GM23338 (cell line): ENCODE data around the gene RAPGEF4. TPM values are rescaled to one million over a fixed set of nuclear protein-coding genes. Genes with fewer than 3 reads are reported as not detected.

Experiments
- ATAC-seq: fragments of 200-7000 bp; cut with Tn5 transposase; 3 replicates; pipeline ENCODE4 v1.9.1; 2020
- DNase-seq: peaks from one replicate; pipeline ENCODE4 v3.0.0-alpha.2; 2015; ENCODE audit warnings: low spot score
- H2AFZ ChIP-seq: fragments of 200-600 bp; sonication (generic); 2 replicates; pipeline ENCODE4 v1.8.0; 2016; ENCODE audit warnings: antibody characterized with exemption, mild to moderate bottlenecking, moderate library complexity
- H3F3A ChIP-seq: fragments of 200-600 bp; sonication (generic); replicated peaks from 2 replicates; pipeline ENCODE4 v1.8.0; 2017; ENCODE audit warnings: antibody characterized with exemption, mixed run types, low read depth
- H3K27ac ChIP-seq: fragments of 200-600 bp; sonication (generic); 2 replicates; pipeline ENCODE4 v1.6.1; 2016; ENCODE audit warnings: low read depth
- H3K27me3 ChIP-seq: fragments of 200-600 bp; sonication (generic); 2 replicates; pipeline ENCODE4 v1.8.0; 2016; ENCODE audit warnings: mild to moderate bottlenecking, mixed run types, moderate library complexity; ENCODE audit not compliant: insufficient read depth
- H3K36me3 ChIP-seq: fragments of 200-600 bp; sonication (generic); 2 replicates; pipeline ENCODE4 v1.8.0; 2016; ENCODE audit warnings: mild to moderate bottlenecking; ENCODE audit not compliant: insufficient read depth
- H3K4me1 ChIP-seq: fragments of 200-600 bp; sonication (generic); 2 replicates; pipeline ENCODE4 v1.8.0; 2016; ENCODE audit warnings: mild to moderate bottlenecking, moderate library complexity; ENCODE audit not compliant: insufficient read depth
- H3K4me2 ChIP-seq: fragments of 200-600 bp; sonication (generic); 2 replicates; pipeline ENCODE4 v1.7.1; 2017; ENCODE audit warnings: mixed run types
- H3K4me3 ChIP-seq: fragments of 200-600 bp; sonication (generic); 2 replicates; pipeline ENCODE4 v1.6.1; 2016; ENCODE audit warnings: mixed run types
- H3K79me2 ChIP-seq: fragments of 200-600 bp; sonication (generic); replicated peaks from 2 replicates; pipeline ENCODE4 v1.8.0; 2017; ENCODE audit warnings: mild to moderate bottlenecking; ENCODE audit not compliant: insufficient read depth
- H3K9me2 ChIP-seq: fragments of 200-600 bp; sonication (generic); 2 replicates; pipeline ENCODE4 v1.8.0; 2017; ENCODE audit not compliant: insufficient read depth
- H4K20me1 ChIP-seq: fragments of 200-600 bp; sonication (generic); replicated peaks from 2 replicates; pipeline ENCODE4 v1.8.0; 2017; ENCODE audit warnings: mild to moderate bottlenecking; ENCODE audit not compliant: insufficient read depth
- H3K27ac Mint-ChIP-seq: 2 replicates; pipeline ENCODE4 v1.8.0; 2020; ENCODE audit warnings: inconsistent platforms, mild to moderate bottlenecking, moderate library complexity, mixed read lengths
- H3K27me3 Mint-ChIP-seq: 3 replicates; pipeline ENCODE4 v1.8.0; 2022; ENCODE audit warnings: low read depth, mild to moderate bottlenecking, moderate library complexity, mixed read lengths, inconsistent platforms; ENCODE audit not compliant: insufficient read depth, poor library complexity
- H3K36me3 Mint-ChIP-seq: 3 replicates; pipeline ENCODE4 v1.8.0; 2021; ENCODE audit warnings: low read depth, mild to moderate bottlenecking, inconsistent platforms, moderate library complexity, mixed read lengths
- H3K4me1 Mint-ChIP-seq: 3 replicates; pipeline ENCODE4 v1.8.0; 2020; ENCODE audit warnings: mild to moderate bottlenecking, inconsistent platforms, mixed read lengths
- H3K4me3 Mint-ChIP-seq: 3 replicates; pipeline ENCODE4 v1.8.0; 2021; ENCODE audit warnings: moderate library complexity, mild to moderate bottlenecking, inconsistent platforms, mixed read lengths
- H3K9me3 Mint-ChIP-seq: 3 replicates; pipeline ENCODE4 v1.8.0; 2020; ENCODE audit warnings: moderate library complexity, mild to moderate bottlenecking, inconsistent platforms, mixed read lengths
- JUNB ChIP-seq: IDR thresholded peaks from one replicate; pipeline ENCODE4 v1.6.1; 2016; ENCODE audit warnings: antibody characterized with exemption; ENCODE audit not compliant: unreplicated experiment
- polyA plus RNA-seq: library from polyadenylated mRNA; unstranded; fragments of >200 nt; fragmentation: Nextera tagmentation; extraction: Ambion mirVana; gene quantifications from 2 replicates; pipeline ENCODE4 v1.2.1, GENCODE V29; 2016
- total RNA-seq: library from RNA; depleted of rRNA; stranded (reverse); fragments of >200 nt; shearing (Covaris generic); gene quantifications from 2 replicates; pipeline ENCODE4 v1.2.3, GENCODE V29; 2014
- TF ChIP-seq, protein P1 (sequence below): IDR thresholded peaks from one replicate; pipeline ENCODE4 v1.6.1; 2018; ENCODE audit warnings: antibody characterized with exemption; ENCODE audit not compliant: unreplicated experiment
- TF ChIP-seq, protein P2 (sequence below): fragments of 250-450 bp; sonication (Bioruptor Pico); IDR thresholded peaks from 2 replicates; pipeline ENCODE4 v1.5.0; 2020; ENCODE audit warnings: mild to moderate bottlenecking, moderate library complexity
- TF ChIP-seq, protein P3 (sequence below), 2 experiments: fragments of 200-600 bp in 1 of 2; sonication (generic) in 1 of 2; conservative IDR thresholded peaks; 2 replicates each; pipeline versions ENCODE4 v1.5.1 to v1.6.1; 2016 to 2017; ENCODE audit warnings: antibody characterized with exemption in 2 of 2, low read depth in 2 of 2, mild to moderate bottlenecking in 2 of 2, moderate library complexity in 1 of 2
- TF ChIP-seq, protein P4 (sequence below): IDR thresholded peaks from 2 replicates; pipeline ENCODE4 v1.6.1; 2016; ENCODE audit warnings: antibody characterized with exemption

Gene RAPGEF4
- total and polyA plus RNA-seq, 2 experiments from 2014 or later = 1.7 to 4.7 TPM

DNA sequence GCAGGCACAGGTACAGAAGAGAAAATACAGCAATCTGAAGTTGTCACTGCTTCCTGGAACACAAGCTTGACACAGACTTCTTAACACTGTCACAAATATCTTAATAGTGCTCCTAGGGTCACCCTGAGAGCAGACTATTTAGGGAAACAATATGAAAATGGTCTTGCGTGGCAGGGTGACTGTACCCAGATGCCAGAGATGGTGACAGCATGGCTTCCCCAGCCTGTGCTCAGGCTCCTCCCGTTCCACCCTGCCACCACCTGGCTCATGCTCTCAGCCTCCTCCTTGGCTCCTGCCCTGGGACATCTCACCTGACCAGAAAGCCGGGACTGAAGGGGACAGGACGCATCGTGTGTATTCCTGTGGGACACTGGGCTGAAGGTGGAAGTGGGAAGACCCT lies 111.5 kb downstream of the RAPGEF4 start (continued):
- TF ChIP-seq, protein P1, sequence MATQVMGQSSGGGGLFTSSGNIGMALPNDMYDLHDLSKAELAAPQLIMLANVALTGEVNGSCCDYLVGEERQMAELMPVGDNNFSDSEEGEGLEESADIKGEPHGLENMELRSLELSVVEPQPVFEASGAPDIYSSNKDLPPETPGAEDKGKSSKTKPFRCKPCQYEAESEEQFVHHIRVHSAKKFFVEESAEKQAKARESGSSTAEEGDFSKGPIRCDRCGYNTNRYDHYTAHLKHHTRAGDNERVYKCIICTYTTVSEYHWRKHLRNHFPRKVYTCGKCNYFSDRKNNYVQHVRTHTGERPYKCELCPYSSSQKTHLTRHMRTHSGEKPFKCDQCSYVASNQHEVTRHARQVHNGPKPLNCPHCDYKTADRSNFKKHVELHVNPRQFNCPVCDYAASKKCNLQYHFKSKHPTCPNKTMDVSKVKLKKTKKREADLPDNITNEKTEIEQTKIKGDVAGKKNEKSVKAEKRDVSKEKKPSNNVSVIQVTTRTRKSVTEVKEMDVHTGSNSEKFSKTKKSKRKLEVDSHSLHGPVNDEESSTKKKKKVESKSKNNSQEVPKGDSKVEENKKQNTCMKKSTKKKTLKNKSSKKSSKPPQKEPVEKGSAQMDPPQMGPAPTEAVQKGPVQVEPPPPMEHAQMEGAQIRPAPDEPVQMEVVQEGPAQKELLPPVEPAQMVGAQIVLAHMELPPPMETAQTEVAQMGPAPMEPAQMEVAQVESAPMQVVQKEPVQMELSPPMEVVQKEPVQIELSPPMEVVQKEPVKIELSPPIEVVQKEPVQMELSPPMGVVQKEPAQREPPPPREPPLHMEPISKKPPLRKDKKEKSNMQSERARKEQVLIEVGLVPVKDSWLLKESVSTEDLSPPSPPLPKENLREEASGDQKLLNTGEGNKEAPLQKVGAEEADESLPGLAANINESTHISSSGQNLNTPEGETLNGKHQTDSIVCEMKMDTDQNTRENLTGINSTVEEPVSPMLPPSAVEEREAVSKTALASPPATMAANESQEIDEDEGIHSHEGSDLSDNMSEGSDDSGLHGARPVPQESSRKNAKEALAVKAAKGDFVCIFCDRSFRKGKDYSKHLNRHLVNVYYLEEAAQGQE = no peak
- no peak for TF ChIP-seq JUNB

- no peaks in the 10 kb centered on the region for H3K4me1 ChIP-seq
- Mint-ChIP-seq H3K4me3 (no peak overlapping the region), H3K9me3 (peaks cover 5% of the 10 kb centered on the region; the same call in 2 of the 3 replicates), H3K4me1 (no peaks in the 10 kb centered on the region), H3K27me3 (no peaks in the 10 kb centered on the region), H3K36me3 (no peaks in the 10 kb centered on the region), H3K27ac (no peak overlapping the region)
- no peak overlapping the region for H2AFZ ChIP-seq
- DNase-seq = no peak
- no peak overlapping the region for H3K27ac ChIP-seq
- H3K79me2 ChIP-seq = no peaks in the 10 kb centered on the region
- no peaks in the 10 kb centered on the region for H3K9me2 ChIP-seq
- TF ChIP-seq, protein P2, sequence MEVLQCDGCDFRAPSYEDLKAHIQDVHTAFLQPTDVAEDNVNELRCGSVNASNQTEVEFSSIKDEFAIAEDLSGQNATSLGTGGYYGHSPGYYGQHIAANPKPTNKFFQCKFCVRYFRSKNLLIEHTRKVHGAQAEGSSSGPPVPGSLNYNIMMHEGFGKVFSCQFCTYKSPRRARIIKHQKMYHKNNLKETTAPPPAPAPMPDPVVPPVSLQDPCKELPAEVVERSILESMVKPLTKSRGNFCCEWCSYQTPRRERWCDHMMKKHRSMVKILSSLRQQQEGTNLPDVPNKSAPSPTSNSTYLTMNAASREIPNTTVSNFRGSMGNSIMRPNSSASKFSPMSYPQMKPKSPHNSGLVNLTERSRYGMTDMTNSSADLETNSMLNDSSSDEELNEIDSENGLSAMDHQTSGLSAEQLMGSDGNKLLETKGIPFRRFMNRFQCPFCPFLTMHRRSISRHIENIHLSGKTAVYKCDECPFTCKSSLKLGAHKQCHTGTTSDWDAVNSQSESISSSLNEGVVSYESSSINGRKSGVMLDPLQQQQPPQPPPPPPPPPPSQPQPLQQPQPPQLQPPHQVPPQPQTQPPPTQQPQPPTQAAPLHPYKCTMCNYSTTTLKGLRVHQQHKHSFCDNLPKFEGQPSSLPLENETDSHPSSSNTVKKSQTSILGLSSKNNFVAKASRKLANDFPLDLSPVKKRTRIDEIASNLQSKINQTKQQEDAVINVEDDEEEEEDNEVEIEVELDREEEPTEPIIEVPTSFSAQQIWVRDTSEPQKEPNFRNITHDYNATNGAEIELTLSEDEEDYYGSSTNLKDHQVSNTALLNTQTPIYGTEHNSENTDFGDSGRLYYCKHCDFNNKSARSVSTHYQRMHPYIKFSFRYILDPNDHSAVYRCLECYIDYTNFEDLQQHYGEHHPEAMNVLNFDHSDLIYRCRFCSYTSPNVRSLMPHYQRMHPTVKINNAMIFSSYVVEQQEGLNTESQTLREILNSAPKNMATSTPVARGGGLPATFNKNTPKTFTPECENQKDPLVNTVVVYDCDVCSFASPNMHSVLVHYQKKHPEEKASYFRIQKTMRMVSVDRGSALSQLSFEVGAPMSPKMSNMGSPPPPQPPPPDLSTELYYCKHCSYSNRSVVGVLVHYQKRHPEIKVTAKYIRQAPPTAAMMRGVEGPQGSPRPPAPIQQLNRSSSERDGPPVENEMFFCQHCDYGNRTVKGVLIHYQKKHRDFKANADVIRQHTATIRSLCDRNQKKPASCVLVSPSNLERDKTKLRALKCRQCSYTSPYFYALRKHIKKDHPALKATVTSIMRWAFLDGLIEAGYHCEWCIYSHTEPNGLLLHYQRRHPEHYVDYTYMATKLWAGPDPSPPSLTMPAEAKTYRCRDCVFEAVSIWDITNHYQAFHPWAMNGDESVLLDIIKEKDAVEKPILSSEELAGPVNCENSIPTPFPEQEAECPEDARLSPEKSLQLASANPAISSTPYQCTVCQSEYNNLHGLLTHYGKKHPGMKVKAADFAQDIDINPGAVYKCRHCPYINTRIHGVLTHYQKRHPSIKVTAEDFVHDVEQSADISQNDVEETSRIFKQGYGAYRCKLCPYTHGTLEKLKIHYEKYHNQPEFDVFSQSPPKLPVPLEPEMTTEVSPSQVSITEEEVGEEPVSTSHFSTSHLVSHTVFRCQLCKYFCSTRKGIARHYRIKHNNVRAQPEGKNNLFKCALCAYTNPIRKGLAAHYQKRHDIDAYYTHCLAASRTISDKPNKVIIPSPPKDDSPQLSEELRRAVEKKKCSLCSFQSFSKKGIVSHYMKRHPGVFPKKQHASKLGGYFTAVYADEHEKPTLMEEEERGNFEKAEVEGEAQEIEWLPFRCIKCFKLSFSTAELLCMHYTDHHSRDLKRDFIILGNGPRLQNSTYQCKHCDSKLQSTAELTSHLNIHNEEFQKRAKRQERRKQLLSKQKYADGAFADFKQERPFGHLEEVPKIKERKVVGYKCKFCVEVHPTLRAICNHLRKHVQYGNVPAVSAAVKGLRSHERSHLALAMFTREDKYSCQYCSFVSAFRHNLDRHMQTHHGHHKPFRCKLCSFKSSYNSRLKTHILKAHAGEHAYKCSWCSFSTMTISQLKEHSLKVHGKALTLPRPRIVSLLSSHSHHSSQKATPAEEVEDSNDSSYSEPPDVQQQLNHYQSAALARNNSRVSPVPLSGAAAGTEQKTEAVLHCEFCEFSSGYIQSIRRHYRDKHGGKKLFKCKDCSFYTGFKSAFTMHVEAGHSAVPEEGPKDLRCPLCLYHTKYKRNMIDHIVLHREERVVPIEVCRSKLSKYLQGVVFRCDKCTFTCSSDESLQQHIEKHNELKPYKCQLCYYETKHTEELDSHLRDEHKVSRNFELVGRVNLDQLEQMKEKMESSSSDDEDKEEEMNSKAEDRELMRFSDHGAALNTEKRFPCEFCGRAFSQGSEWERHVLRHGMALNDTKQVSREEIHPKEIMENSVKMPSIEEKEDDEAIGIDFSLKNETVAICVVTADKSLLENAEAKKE = no peak
- TF ChIP-seq, protein P3, sequence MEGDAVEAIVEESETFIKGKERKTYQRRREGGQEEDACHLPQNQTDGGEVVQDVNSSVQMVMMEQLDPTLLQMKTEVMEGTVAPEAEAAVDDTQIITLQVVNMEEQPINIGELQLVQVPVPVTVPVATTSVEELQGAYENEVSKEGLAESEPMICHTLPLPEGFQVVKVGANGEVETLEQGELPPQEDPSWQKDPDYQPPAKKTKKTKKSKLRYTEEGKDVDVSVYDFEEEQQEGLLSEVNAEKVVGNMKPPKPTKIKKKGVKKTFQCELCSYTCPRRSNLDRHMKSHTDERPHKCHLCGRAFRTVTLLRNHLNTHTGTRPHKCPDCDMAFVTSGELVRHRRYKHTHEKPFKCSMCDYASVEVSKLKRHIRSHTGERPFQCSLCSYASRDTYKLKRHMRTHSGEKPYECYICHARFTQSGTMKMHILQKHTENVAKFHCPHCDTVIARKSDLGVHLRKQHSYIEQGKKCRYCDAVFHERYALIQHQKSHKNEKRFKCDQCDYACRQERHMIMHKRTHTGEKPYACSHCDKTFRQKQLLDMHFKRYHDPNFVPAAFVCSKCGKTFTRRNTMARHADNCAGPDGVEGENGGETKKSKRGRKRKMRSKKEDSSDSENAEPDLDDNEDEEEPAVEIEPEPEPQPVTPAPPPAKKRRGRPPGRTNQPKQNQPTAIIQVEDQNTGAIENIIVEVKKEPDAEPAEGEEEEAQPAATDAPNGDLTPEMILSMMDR (conservative IDR thresholded peaks at IDR 0.05; ENCODE audit: low read depth in 2 of 2) = no peak
- TF ChIP-seq, protein P4, sequence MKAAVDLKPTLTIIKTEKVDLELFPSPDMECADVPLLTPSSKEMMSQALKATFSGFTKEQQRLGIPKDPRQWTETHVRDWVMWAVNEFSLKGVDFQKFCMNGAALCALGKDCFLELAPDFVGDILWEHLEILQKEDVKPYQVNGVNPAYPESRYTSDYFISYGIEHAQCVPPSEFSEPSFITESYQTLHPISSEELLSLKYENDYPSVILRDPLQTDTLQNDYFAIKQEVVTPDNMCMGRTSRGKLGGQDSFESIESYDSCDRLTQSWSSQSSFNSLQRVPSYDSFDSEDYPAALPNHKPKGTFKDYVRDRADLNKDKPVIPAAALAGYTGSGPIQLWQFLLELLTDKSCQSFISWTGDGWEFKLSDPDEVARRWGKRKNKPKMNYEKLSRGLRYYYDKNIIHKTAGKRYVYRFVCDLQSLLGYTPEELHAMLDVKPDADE = no peak
- H3K4me3 ChIP-seq = no peak overlapping the region
- no peaks in the 10 kb centered on the region for H4K20me1 ChIP-seq
- no peaks in the 10 kb centered on the region for H3K27me3 ChIP-seq
- H3K4me2 ChIP-seq = no peak overlapping the region
- no peak for ATAC-seq
- no peaks in the 10 kb centered on the region for H3F3A ChIP-seq
- no peaks in the 10 kb centered on the region for H3K36me3 ChIP-seq
Observed at GRCh38 chr2:172848519-172848918, 112.9 kb downstream of the RAPGEF4 start.
